Fibroblast of the aortic adventitia (primary cell): ENCODE measurements around the gene SCAP. TPM values are rescaled to one million over a fixed set of nuclear protein-coding genes. Genes with fewer than 3 reads are reported as not detected.

ENCODE experiments used
- small RNA-seq: library from RNA; depleted of rRNA; stranded (forward); fragments of <200 nt; gene quantifications from one replicate; pipeline ENCODE3, GENCODE V24; 2012
- total RNA-seq: library from RNA; depleted of rRNA; stranded (reverse); fragments of >200 nt; gene quantifications from 2 replicates; pipeline ENCODE4 v1.2.3, GENCODE V29; 2012; ENCODE audit warnings: low replicate concordance

Gene SCAP
- total RNA-seq, 1 donor: 47.7 TPM

Small RNA genes within 50 kb of the gene (small RNA-seq; reads per million reads assigned to genes)
- not detected for gene AC099778.2

Other genes with a start within 250 kb of the SCAP start
- gene KIF9, start 193.1 kb downstream of the SCAP start, total RNA-seq: 4.5 and 11.0 TPM in 2 replicates
- gene KLHL18, start 193.0 kb downstream of the SCAP start, total RNA-seq: 8.5 and 12.9 TPM in 2 replicates
- 11.4 and 14.3 TPM in 2 replicates for gene PTPN23, start 94.9 kb downstream of the SCAP start, total RNA-seq
- 18.3 and 28.7 TPM in 2 replicates for gene ELP6, start 37.8 kb upstream of the SCAP start, total RNA-seq
- gene CSPG5, start 102.9 kb upstream of the SCAP start, total RNA-seq: 0.09 TPM in 1 of 2 replicates, not detected in the other